ENCODE measurements around the gene RHAG.
"Not testable (repeated sequence)": the region's sequence is repeated elsewhere in the genome, so short reads cannot be mapped to it uniquely, and the experiment has no call there.

The RHAG gene

DNA sequence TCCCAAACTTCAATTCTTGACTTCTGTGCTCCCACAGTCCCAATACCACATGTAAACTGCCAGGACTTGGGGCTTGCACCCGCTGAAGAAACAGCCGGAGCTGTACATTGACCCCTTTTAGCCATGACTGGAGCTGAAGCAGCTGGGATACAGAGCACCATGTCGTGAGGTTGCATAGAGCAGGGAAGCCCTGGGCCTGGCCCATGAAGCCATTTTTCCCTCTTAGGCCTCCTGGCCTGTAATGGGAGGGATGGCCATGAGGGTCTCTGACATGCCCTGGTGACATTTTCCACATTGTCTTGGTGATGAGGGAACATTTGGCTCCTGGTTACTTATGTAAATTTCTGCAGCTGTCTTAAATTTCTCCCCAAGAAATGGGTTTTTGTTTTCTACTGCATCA, 9.8 kb downstream of the RHAG start:
- Histone ChIP-seq H3K4me2 (no peak overlapping the region), H4K20me1 (no peaks in the 10 kb centered on the region)

DNA sequence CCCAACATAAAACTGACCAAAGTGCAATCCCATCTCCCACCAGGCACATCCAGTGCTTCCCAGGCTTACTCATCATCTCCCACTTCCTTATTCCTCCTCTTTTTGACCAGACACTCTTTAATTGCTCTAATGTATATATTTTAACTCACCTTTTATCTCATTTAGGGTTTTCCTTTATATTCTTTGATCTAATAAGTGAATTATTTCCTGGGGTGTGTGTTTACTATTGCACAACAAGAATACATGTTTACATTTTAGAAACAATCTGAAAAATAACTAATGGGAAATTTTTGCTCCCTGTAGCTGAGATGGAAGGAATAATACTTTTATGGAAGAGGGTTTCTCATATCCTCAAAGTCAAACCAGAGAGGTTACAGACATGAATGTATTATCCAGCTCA, 18.4 kb downstream of the RHAG start:
- Histone ChIP-seq H4K20me1 (no peaks in the 10 kb centered on the region), H3K4me2 (no peak overlapping the region), H3K27me3 (no peaks in the 10 kb centered on the region), H3K9me3 (replicated peaks in 1 of 11) (no peaks in the 10 kb centered on the region), H3K36me3 (no peaks in the 10 kb centered on the region), H3K4me3 (no peak overlapping the region), H3K4me1 (peaks cover 0 to under 1% (median 0%) of the 10 kb centered on the region in 10 experiments; a peak in 1 of 20 replicates), H3K27ac (no peak overlapping the region), H3K9ac (no peak overlapping the region)
- TF ChIP-seq Cebpa-rat (IDR thresholded peaks at IDR 0.05), result no peak

More for the DNA sequence above, 9.8 kb downstream of the RHAG start:
- no peak for TF ChIP-seq Cebpa-rat (IDR thresholded peaks at IDR 0.05)
- Histone ChIP-seq H3K9ac (no peak overlapping the region), H3K36me3 (no peaks in the 10 kb centered on the region), H3K9me3 (replicated peaks in 1 of 11) (no peaks in the 10 kb centered on the region), H3K27me3 (no peaks in the 10 kb centered on the region), H3K4me3 (no peak overlapping the region), H3K4me1 (peaks cover 0 to 4% (median 0%) of the 10 kb centered on the region in 10 experiments; a peak in 1 of 20 replicates), H3K27ac (no peak overlapping the region)

DNA sequence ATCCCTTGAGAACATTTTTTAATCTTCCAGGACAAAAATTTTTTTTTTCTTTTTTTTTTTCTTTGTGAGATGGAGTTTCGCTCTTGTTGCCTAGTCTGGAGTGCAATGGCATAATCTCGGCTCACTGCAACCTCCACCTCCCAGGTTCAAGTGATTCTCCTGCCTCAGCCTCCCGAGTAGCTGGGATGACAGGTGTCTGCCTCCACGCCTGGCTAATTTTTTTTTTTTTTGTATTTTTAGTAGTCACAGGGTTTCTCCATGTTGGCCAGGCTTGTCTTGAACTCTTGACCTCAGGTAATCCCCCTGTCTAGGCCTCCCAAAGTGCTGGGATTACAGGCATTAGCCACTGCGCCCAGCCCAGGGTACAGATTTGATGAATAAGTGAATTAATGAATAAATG, 22.5 kb downstream of the RHAG start:
- H3K9ac ChIP-seq; H3K4me1 ChIP-seq; H3K4me2 ChIP-seq; H3K27me3 ChIP-seq; H3K4me3 ChIP-seq; H4K20me1 ChIP-seq; H3K27ac ChIP-seq; H3K36me3 ChIP-seq; H3K9me3 ChIP-seq (replicated peaks in 1 of 11): not testable (repeated sequence)

DNA sequence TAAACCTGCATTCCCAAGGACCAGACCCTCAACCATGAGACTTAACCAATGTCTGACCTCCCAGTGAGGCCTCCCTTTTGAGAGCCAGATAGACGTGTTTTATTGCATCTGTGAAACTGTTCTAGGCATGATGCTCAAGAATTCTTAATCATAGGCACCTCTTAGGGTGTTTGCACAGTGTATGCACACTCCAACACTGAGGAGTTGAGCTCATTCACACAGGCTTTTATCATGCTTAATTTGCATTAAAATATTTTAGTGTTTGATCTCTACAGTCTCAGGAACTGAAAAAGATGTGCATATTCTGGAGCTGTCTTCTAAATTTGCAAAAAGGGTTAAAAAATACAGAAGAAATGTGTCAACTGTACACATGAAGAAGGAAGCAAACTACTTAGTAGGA, 27.4 kb downstream of the RHAG start:
- H3K9me3 ChIP-seq (replicated peaks in 1 of 11), result no peaks in the 10 kb centered on the region
- TF ChIP-seq Cebpa-rat (IDR thresholded peaks at IDR 0.05), result no peak
- 0 out of 22 replicates have a peak overlapping the region, but pooled peaks of 1 of the 11 experiments have one; percentile 48 for H3K9ac ChIP-seq
- H3K27ac ChIP-seq, result no peak overlapping the region
- H3K4me2 ChIP-seq, result no peak overlapping the region
- H3K4me1 ChIP-seq, result peaks cover 0 to 5% (median 4%) of the 10 kb centered on the region in 10 experiments; a peak in 4 of 20 replicates
- no peaks in the 10 kb centered on the region for H3K27me3 ChIP-seq
- no peak overlapping the region for H3K4me3 ChIP-seq
- no peaks in the 10 kb centered on the region for H3K36me3 ChIP-seq
- no peaks in the 10 kb centered on the region for H4K20me1 ChIP-seq

DNA sequence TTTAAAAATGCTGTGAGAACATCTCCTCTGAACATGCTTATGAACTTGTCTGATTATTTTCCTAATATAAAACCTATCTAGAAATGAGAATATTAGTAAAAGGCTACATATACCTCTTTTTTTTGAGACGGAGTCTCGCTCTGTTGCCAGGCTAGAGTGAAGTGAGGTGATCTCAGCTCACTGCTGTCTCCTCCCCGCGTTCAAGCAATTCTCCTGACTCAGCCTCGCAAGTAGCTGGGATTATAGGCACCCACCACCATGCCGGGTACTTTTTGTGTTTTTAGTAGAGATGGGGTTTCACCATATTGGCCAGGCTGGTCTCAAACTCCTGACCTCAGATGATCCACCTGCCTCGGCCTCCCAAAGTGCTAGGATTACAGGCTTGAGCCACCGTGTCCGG, 28.4 kb downstream of the RHAG start:
- H3K4me2 ChIP-seq; H3K4me1 ChIP-seq; H4K20me1 ChIP-seq; H3K27me3 ChIP-seq; H3K9ac ChIP-seq; H3K4me3 ChIP-seq; H3K27ac ChIP-seq; H3K36me3 ChIP-seq; H3K9me3 ChIP-seq (replicated peaks in 1 of 11): not testable (repeated sequence)

DNA sequence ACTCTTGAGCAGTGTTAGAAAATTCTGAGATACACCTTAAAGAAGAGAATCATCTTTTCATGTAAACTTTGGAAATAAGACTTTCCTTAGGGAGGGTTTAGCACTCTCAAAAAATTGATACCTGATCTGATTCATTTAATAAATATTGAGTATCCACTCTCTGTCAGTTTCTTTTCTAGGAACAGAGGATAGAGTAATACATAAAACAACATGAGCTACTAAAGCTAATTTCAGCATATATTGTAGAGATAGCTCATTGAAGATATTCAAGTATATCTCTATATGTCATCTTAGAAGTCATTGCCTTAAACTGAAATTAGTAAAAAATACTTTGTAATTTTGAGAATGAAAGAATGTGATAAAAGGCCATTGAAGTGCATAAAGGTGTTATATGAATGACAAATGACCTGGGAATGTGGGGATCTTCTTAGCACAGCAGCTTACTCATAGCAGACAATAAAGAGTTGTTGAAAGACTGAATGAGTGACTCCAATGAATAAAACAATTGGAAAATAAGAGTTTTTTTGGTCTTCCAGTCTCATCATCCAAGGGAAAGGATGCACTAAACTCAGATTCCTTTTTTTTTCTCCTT, 29.2 kb downstream of the RHAG start:
- Histone ChIP-seq H3K4me2 (no peak overlapping the region), H3K27me3 (no peaks in the 10 kb centered on the region), H3K4me1 (peaks cover 0 to 5% (median 4%) of the 10 kb centered on the region in 10 experiments; a peak in 4 of 20 replicates), H3K9me3 (replicated peaks in 1 of 11) (no peaks in the 10 kb centered on the region), H3K36me3 (no peaks in the 10 kb centered on the region), H3K9ac (no peak overlapping the region), H3K4me3 (no peak overlapping the region), H3K27ac (no peak overlapping the region), H4K20me1 (no peaks in the 10 kb centered on the region)
- no peak for TF ChIP-seq Cebpa-rat (IDR thresholded peaks at IDR 0.05)

DNA sequence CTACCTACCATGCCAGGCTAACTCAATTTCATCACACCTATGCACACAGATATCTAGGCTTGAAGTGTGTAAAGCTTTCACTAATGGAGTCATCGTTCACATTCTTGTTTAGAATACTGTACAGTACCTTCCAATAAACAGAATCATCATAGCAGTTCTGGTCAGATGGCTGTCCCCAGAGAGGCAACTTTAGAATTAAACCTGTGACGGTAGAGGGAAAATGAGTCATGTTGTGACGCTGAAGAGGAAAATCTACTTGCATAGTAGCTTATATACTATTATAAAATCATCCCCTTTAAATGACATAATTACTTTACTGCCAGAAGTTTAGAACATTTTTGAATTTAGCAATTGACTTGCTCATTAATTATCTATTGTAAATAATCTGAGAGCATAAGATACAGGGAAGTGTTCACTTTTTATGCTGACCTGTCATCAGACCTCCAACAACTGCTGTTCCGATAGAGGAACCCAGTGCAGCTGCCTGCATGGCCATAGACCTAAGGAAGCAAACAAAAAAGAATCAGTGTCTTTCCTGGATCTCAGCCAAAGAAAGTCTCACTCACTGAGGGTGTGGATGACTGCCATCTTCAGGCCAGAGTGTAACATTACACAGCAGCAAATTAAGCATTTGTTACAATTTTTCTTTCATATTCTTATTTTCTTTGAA, 29.8 kb downstream of the RHAG start:
- Histone ChIP-seq H3K9ac (no peak overlapping the region), H4K20me1 (no peaks in the 10 kb centered on the region), H3K4me1 (peaks cover 0 to 5% (median 4%) of the 10 kb centered on the region in 10 experiments; a peak in 4 of 20 replicates), H3K9me3 (replicated peaks in 1 of 11) (no peaks in the 10 kb centered on the region), H3K27me3 (no peaks in the 10 kb centered on the region), H3K36me3 (no peaks in the 10 kb centered on the region), H3K4me3 (no peak overlapping the region), H3K27ac (peak overlapping the region in 1 of 11 experiments; percentile 26; a peak in 1 of 22 replicates), H3K4me2 (peak overlapping the region in 2 of 11 experiments; percentile 35 to 54; a peak in 4 of 22 replicates)
- no peak for TF ChIP-seq Cebpa-rat (IDR thresholded peaks at IDR 0.05)

DNA sequence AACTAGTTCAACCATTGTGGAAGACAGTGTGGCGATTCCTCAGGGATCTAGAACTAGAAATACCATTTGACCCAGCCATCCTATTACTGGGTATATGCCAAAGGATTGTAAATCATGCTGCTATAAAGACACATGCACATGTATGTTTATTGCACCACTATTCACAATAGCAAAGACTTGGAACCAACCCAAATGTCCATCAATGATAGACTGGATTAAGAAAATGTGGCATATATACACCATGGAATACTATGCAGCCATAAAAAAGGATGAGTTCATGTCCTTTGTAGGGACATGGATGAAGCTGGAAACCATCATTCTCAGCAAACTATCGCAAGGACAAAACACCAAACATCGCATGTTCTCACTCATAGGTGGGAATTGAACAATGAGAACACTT, 32.6 kb downstream of the RHAG start:
- not testable (repeated sequence) for H3K36me3 ChIP-seq; H4K20me1 ChIP-seq; H3K9ac ChIP-seq; H3K4me2 ChIP-seq; H3K27me3 ChIP-seq; H3K4me1 ChIP-seq; H3K27ac ChIP-seq; H3K9me3 ChIP-seq (replicated peaks in 1 of 11); H3K4me3 ChIP-seq

DNA sequence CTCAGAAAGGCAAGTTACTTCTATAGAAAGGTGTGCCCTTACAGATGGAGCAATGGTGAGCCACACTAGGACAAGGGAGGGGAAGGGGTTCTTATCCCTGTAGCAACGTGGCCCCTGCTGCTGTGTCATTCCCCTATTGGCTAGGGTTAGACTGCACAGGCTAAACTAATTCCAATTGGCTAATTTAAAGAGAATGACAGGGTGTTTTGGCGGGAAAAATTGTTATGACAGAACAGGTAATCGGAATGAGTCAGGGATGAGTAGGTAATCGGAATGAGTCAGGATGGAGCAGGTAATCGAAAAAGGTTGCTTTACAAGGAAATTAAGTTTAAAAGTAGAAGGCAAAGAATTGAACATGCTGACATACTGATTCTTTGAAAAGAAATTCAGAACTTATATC, 49.4 kb downstream of the RHAG start:
- not testable (repeated sequence) for H3K4me2 ChIP-seq; H3K4me1 ChIP-seq; H4K20me1 ChIP-seq; H3K36me3 ChIP-seq; H3K27me3 ChIP-seq; H3K9ac ChIP-seq; H3K9me3 ChIP-seq (replicated peaks in 1 of 11); H3K4me3 ChIP-seq; H3K27ac ChIP-seq

DNA sequence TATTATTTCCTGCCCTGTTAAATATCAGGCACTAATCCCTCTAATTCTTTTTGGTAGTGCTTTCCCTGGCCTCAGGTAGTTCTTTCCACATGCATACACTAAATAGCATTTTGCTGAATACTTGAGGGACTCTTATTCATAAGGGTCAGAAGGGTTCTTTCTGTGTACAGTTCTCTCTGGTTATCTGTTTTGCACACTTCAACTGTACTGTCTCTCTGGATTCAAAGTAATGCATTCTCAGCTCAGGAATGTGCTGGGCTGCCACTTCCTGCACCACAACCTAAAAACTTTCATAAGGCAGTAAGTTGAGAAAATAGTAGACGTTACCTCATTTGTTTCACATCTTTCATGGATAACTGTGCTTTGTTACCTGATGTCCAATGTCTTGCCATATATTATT, 54.1 kb downstream of the RHAG start:
- Histone ChIP-seq H3K9ac (no peak overlapping the region), H4K20me1 (no peaks in the 10 kb centered on the region), H3K4me1 (no peaks in the 10 kb centered on the region), H3K4me2 (no peak overlapping the region), H3K27me3 (no peaks in the 10 kb centered on the region), H3K9me3 (replicated peaks in 1 of 11) (peaks cover 0 to 10% (median 0%) of the 10 kb centered on the region in 11 experiments; a peak in 5 of 22 replicates), H3K36me3 (no peaks in the 10 kb centered on the region), H3K27ac (no peak overlapping the region), H3K4me3 (no peak overlapping the region)
- no peak for TF ChIP-seq Cebpa-rat (IDR thresholded peaks at IDR 0.05)

All from BLaER1 treated with 17β-estradiol and CSF1 and Interleukin-3, amounts not matched to agents 10 nM and 100 nM (cell line).